NK-92 treated with Interleukin-12 subunit alpha and Interleukin-12 subunit beta, amount 100 ng/mL, for 24 hours (cell line): ENCODE data around the gene HDGFL2.

Experiments
- DNase-seq: peaks from one replicate; lab custom pipeline; 2025; lab: John Stamatoyannopoulos, UW

HDGFL2 gene

DNA sequence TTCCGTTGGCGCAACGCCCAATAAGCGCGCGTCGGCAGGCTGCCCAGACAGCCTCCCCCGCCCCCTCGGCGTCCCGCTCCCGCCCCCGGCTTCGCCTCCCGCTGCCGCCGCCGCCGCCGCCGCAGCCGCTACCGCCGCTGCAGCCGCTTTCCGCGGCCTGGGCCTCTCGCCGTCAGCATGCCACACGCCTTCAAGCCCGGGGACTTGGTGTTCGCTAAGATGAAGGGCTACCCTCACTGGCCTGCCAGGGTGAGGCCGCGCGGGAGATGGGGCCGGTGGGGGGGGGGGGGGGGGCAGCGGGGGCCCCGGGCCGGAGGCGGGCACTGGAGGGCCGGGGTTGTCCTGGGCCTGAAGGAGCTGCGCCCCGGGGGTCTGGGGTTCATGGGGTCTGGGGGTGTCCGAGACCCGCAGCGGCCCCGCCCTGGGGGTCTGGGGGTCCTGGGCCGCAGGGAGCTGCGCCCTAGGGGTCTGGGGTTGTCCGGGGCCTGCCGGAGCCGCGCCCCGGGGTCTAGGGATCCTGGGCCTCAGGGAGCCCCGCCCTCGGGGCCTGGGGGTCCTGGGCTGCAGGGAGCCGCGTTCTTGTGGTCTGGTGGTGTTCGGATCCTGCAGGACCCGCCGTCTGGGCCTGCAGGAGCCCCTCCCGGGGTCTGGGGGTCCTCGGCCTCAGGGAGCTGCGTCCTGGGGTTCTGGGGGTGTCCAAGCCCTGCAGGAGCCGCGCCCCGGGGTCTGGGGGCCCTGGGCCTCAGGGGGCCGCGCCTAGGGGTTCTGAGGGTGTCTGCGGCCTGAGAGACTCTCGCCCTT is at the start of gene HDGFL2:
TSS of gene HDGFL2 (plus strand) at position 124 of the 801 bp plus-strand sequence. CDS start at position 178, 54 bp downstream.
- no peak for DNase-seq

GRCh38 chr19:4423416-4424126 is 48.5 kb upstream of the HDGFL2 start:
- no peak for DNase-seq

DNA sequence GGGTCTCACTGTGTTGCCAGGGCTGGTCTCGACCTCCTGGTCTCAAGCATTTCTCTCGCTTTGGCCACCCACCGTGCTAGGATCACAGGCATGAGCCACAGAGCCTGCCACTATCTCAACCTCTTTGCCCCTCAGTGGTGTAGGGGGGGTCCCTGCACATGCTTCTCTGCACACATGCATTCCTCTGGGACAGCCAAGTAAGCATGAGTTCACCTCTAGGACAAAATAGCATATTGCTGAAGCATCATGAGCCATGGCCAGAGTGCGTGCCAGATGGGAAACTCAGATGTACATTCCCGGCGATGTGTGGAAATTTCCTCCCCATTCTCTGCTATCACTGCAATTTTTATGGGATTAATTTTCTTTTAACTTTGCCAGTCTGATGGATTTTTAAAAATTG is 46.6 kb upstream of the HDGFL2 start:
- no peak for DNase-seq

GRCh38 chr19:4428326-4428975 is 43.6 kb upstream of the HDGFL2 start:
- no peak for DNase-seq

- no peak for DNase-seq
Observed at GRCh38 chr19:4429256-4429655, 42.8 kb upstream of the HDGFL2 start.

DNA sequence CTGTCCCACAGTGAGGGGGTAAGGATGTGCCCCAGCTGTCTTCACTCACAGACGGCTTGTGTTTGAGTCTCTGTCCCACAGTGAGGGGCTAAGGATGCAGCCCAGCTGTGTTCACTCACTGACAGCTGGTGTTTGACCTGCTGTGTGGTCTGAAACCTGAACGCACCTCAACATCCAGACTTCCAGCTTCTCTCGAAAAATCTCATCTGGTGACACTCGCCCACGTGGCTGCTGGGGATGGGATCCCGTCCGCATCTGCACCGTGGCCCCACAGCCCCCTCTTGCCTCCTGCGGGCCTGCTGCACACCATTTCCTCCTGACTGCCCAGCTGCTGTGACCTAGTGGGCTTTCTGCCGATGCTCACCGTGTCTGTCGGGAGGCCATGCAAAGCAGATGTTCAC is 42.3 kb upstream of the HDGFL2 start:
- DNase-seq = no peak

GRCh38 chr19:4430760-4431159 is 41.3 kb upstream of the HDGFL2 start:
- DNase-seq = no peak

GRCh38 chr19:4431296-4431695 is 40.8 kb upstream of the HDGFL2 start:
- DNase-seq = no peak

DNA sequence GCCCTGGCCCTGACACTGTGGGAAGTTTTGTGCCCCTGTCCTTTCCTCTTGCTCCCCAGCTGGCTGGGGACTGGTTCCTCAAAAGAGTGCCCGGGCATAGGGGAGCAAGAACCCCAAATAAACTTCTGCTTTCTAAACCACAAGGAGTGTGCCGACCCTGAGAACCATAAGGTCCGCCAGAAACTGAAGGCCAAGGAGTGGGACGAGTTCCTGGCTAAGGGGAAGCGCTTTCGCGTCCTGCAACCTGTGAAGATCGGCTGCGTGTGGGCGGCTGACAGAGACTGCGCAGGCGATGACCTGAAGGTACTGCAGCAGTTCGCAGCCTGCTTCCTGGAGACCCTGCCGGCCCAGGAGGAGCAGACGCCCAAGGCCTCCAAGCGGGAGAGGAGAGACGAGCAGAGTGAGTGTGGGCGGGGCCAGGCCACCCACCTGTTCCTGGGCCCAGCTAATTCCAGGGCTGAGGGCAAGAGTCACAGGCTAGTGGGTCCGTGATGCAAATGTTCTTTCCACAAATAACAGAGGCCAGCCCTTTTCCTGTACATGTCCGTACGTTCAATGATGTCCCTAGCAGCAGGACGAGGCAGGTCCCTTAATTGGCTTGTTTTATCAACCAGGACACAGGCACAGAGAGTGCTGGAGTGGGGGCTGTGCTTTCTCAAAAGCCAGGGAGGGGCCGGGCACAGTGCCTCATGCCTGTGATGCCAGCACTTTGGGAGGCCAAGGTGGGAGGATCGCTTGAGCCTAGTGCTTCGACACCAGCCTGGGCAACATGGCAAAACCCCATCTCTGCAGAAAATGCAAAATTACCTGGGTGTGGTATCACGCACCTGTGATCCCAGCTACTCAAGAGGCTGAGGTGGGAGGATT is 40.1 kb upstream of the HDGFL2 start:
- DNase-seq = no peak

DNA sequence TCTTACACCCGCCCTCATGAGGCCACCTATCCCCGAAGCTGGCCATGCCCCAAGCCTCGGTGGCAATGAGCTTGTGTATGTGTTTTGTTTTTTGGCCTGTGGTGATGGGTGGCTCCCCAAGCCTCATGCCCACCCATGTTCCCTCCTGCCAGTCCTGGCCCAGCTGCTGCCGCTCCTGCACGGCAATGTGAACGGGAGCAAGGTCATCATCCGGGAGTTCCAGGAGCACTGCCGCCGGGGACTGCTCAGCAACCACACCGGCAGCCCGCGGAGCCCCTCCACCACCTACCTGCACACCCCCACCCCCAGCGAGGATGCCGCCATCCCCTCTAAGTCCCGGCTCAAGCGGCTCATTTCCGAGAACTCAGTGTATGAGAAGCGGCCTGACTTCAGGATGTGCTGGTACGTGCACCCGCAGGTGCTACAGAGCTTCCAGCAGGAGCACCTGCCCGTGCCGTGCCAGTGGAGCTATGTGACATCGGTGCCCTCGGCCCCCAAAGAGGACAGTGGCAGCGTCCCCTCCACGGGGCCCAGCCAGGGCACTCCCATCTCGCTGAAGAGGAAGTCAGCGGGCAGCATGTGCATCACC is 39.1 kb upstream of the HDGFL2 start:
- no peak for DNase-seq

DNA sequence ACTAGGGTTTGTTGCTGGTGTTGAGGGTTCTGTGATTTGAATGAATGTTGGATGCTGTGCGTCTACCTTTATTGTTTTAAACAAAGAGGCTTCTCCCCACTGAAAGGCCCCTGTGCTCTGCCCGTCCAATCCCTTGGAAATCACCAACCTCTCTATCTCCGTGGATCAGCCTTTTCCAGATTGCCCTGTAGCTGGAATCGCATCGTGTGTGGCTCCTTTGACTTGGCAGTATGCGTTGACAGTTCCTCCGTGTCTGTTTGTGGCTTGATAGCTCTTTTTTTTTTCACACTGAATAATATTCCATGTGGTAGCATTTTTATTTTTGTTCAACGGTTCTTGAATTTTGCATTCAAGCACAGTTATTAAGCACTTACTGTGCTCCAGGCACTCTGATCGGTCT is 37.7 kb upstream of the HDGFL2 start:
- DNase-seq = no peak

DNA sequence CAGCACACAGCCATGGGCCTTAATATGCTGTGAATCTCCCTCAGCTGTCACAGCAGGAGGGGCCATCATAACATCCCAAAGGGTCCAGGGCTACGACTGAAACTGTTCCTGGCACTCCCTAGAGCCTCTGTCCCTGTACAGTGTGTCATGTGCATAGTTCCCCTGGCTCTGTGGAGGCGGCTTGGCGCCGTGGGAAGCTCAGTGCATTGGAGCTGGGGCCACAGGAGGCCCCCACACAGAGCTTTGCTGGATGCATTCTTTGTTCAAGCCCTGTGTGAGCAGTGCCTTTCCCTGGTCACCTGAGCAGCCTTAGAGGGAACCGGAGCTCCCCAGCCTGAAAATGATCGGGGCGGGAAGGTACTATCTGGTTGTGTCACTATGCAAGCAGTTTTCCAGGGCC is 35.9 kb upstream of the HDGFL2 start:
- no peak for DNase-seq

DNA sequence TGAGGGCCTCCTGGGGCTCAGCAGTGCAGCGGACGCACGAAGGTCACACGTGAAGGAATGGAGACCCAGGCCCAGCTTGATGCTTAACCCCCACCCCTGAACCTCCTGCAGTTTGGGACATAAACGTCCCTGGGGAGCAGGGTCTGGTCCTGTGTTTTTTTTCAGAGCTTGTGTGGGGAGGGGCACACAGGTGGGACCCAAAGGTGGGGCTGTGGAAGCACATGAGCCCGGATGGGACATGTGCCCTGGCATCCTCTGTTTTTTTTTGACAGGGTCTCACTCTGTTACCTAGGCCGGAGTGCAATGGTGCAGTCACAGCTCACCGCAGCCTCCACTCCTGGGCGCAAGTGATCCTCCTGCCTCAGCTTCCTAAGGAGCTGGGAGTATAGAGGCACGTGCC is 35.0 kb upstream of the HDGFL2 start:
- DNase-seq = no peak

DNA sequence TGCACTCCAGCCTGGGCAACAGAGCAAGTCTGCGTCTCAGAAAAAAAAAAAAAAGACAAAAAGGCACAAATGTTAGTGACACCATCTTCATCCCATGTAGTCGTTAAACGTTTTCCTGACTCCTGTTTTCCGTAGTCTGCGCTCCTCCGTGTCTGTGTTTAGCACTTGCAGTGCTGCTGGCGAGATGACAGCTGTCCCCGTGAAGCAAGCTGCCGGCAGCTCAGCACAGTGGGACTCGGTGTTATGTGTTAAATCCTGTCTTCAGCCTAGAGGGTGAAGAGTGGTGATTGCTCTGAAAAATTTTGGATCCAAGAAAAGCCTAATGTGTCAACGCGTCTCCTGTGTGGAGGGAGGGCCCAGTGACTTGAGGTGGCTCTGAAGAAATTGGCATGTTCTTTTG is 32.9 kb upstream of the HDGFL2 start:
- no peak for DNase-seq

DNA sequence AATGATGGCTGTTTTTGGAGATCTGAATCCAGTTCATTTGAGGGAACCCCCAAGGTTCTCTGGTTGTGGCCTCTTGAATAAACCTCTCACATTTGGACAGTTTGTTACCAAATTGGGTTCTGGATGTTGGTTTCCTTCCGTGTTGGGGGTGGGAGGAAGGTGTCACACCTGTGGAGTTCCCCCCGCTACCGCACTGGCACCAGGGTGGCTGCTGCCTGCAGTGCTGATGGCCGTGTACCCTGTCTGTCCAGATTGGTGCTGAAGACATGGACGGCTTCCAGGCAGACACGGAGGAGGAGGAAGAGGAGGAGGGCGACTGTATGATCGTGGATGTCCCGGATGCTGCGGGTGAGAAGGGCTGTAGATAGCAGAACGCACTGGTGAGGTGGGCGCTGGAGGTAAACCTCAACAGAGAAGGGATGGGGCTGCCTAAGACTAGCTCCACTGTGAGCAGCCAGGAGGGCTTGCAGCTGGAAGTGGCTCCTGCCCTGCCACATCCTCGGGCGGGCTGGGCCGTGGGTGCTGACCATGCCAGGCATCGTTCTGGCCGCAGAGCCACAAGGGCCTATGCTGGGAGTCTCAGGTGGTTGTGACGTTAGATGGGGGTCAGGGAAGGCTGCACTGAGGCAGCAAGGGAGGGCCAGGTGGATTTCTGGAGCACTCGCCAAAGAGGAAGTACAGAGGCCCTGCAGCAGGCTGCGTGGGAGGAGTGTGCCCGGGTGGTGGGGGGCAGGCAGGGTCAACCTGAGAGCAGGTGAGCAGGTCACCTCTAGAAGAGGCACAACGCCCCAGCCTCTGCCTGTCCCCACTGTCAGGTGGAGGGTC is 29.9 kb upstream of the HDGFL2 start:
- no peak for DNase-seq

DNA sequence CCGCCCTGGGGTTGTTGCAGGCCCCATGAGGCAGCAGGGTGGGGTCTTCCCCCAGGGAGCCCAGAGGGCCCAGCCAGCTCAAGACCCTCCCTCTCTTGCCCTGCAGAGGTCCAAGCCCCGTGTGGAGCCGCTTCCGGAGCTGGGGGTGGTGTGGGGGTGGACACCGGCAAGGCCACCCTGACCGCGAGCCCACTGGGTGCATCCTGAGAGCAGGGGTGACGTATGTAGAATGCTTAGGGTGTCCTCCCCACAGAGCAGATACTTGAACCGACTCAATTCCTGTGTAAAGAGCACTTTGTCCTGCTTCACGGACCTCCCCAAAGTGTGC is 29.3 kb upstream of the HDGFL2 start:
- DNase-seq = no peak

GRCh38 chr19:4443188-4443587 is 28.9 kb upstream of the HDGFL2 start:
- DNase-seq = no peak

DNA sequence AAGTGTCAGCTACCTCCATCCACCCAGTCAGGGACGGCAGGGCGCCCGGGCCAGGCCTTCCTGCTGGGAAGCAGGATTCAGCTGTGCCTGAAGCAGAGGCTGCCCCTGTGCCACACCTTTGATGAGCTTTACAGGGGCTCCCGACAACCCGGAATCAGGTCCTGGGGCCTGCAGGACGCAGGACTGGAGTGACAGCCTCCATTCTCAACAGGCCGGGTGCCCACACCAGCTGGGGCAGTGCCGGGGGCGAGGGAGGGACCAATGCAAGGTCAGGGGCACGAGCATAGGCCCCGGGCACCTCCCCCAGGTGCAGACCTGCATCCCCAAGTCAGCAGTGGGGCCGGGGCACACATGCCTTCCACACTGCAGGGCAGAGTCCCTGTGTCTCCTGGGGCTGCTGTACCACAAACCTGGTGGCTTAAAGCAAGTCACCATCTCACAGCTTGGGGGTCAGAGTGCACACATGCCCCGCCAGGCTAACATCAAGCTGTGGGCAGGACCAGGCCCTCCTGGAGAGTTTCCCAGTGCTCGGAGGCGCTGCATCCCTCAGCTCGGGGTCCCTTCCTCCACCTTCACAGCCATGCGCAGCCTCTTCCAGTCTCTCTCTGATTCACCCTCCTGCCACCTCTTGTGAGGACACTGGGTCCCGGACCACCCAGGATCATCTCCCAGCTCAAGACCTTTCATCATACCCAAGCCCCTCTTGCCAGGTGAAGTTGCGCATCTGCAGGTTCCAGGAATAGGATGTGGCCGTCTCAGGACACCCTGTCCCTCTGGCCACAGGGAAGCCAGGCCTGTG is 27.9 kb upstream of the HDGFL2 start:
- no peak for DNase-seq

GRCh38 chr19:4444765-4445741 is 27.0 kb upstream of the HDGFL2 start:
- no peak for DNase-seq
